Stimulated activated CD8-positive, alpha-beta memory T cell treated with anti-CD3 and anti-CD28 coated beads, Interleukin-15, amount 100 ng/mL, for 1 hour (primary cell): ENCODE data around the gene DGKB.

Experiments used
- DNase-seq: peaks from one replicate; pipeline ENCODE4 v3.0.0-alpha.2; 2020; ENCODE audit warnings: low read depth

DGKB gene

GRCh38 chr7:14859267-14859666, 43.3 kb downstream of the DGKB start:
- no peak for DNase-seq

GRCh38 chr7:14858866-14859265, 43.7 kb downstream of the DGKB start:
- no peak for DNase-seq

GRCh38 chr7:14858410-14858809, 44.1 kb downstream of the DGKB start:
- no peak for DNase-seq

GRCh38 chr7:14855033-14855794, 47.3 kb downstream of the DGKB start:
- DNase-seq = no peak

GRCh38 chr7:14854471-14854870, 48.1 kb downstream of the DGKB start:
- DNase-seq = no peak

- DNase-seq = no peak
These were observed 50.9 kb downstream of the DGKB start for GRCh38 chr7:14851610-14852009.

- DNase-seq = no peak
These were observed 52.5 kb downstream of the DGKB start for GRCh38 chr7:14850039-14850438.

GRCh38 chr7:14846405-14846804, 56.1 kb downstream of the DGKB start:
- DNase-seq = no peak

- no peak for DNase-seq
These were observed 58.8 kb downstream of the DGKB start for GRCh38 chr7:14843755-14844154.

GRCh38 chr7:14842523-14842922, 60.0 kb downstream of the DGKB start:
- no peak for DNase-seq

- no peak for DNase-seq
These were observed 60.7 kb downstream of the DGKB start for GRCh38 chr7:14841869-14842268.

GRCh38 chr7:14841086-14841485, 61.5 kb downstream of the DGKB start:
- no peak for DNase-seq

- DNase-seq = no peak
These were observed 63.2 kb downstream of the DGKB start for GRCh38 chr7:14839307-14839706.

- DNase-seq = no peak
These were observed 65.3 kb downstream of the DGKB start for GRCh38 chr7:14837216-14837615.

GRCh38 chr7:14836571-14837189, 65.9 kb downstream of the DGKB start:
- DNase-seq = no peak

- no peak for DNase-seq
These were observed 66.5 kb downstream of the DGKB start for GRCh38 chr7:14836006-14836405.

- no peak for DNase-seq
These were observed 67.2 kb downstream of the DGKB start for GRCh38 chr7:14835384-14835783.

- DNase-seq = no peak
These were observed 67.7 kb downstream of the DGKB start for GRCh38 chr7:14834883-14835282.

GRCh38 chr7:14834456-14834855, 68.1 kb downstream of the DGKB start:
- no peak for DNase-seq

- no peak for DNase-seq
These were observed 68.8 kb downstream of the DGKB start for GRCh38 chr7:14833707-14834106.

GRCh38 chr7:14828053-14828452, 74.5 kb downstream of the DGKB start:
- DNase-seq = no peak

- no peak for DNase-seq
These were observed 76.1 kb downstream of the DGKB start for GRCh38 chr7:14826426-14826825.

GRCh38 chr7:14825912-14826311, 76.6 kb downstream of the DGKB start:
- DNase-seq = no peak

GRCh38 chr7:14822481-14822854, 80.1 kb downstream of the DGKB start:
- DNase-seq = no peak
